Panc1 (cell line): ENCODE results near the gene PEAR1. TPM values are rescaled to one million over a fixed set of nuclear protein-coding genes. Genes with fewer than 3 reads are reported as not detected.

Experiments
- ATAC-seq: fragments of 200-7000 bp; cut with Tn5 transposase; 2 replicates; pipeline ENCODE4 v1.9.1; 2020; ENCODE audit warnings: mild to moderate bottlenecking, moderate library complexity
- BruUV-seq: library from RNA; stranded (reverse); fragments of 400-500 nt; replicated peaks from 2 replicates; lab custom pipeline; 2021; lab: Mats Ljungman, UMichigan
- CTCF ChIA-PET: fragments of 300-600 bp; sonication (Branson Sonifier 250); formaldehyde crosslinking; loops from one replicate; lab custom pipeline; 2022; ENCODE audit warnings: antibody characterized with exemption; lab: Charles Lee
- POLR2A ChIA-PET: fragments of 300-600 bp; sonication (Branson Sonifier 250); formaldehyde crosslinking; loops from one replicate; lab custom pipeline; 2022; ENCODE audit warnings: antibody characterized with exemption; lab: Charles Lee
- DNase-seq: peaks from one replicate; pipeline ENCODE4 v3.0.0-alpha.2; 2010; ENCODE audit warnings: low read depth, low spot score
- H3K27ac ChIP-seq: 2 replicates; pipeline ENCODE4 v1.5.1; 2011; ENCODE audit warnings: mild to moderate bottlenecking, low read length, inconsistent platforms
- H3K27me3 ChIP-seq: fragments of 200-500 bp; sonication (Bioruptor generic); 2 replicates; pipeline ENCODE4 v1.6.0; 2014; ENCODE audit warnings: low read length, inconsistent platforms; ENCODE audit not compliant: control insufficient read depth, insufficient read depth
- H3K36me3 ChIP-seq: fragments of 200-500 bp; sonication (Bioruptor generic); 2 replicates; pipeline ENCODE4 v1.5.1; 2014; ENCODE audit warnings: inconsistent platforms, mild to moderate bottlenecking, low read length, moderate library complexity; ENCODE audit not compliant: control insufficient read depth, insufficient read depth
- H3K4me1 ChIP-seq: 2 replicates; pipeline ENCODE4 v1.5.1; 2011; ENCODE audit warnings: inconsistent platforms, mild to moderate bottlenecking, low read length, moderate library complexity; ENCODE audit not compliant: control insufficient read depth, insufficient read depth
- H3K4me3 ChIP-seq, 2 experiments: 2 replicates each; pipeline ENCODE4 v1.5.1; 2011 to 2012; ENCODE audit warnings: low read depth in 2 of 2, low read length in 2 of 2, mild to moderate bottlenecking in 2 of 2, inconsistent platforms in 1 of 2, moderate library complexity in 1 of 2
- H3K9me3 ChIP-seq: fragments of 200-500 bp; sonication (Bioruptor generic); 2 replicates; pipeline ENCODE4 v1.5.1; 2014; ENCODE audit warnings: low read depth, mild to moderate bottlenecking, inconsistent platforms, low read length, moderate library complexity; ENCODE audit not compliant: control insufficient read depth, insufficient read depth
- POLR2AphosphoS5 ChIP-seq: IDR thresholded peaks from 2 replicates; pipeline ENCODE4 v1.6.1; 2012; ENCODE audit warnings: mild to moderate bottlenecking, low read depth, low read length, moderate library complexity
- SIN3A ChIP-seq: IDR thresholded peaks from 2 replicates; pipeline ENCODE4 v1.6.1; 2012; ENCODE audit warnings: low read depth, mild to moderate bottlenecking, low read length, moderate library complexity, borderline replicate concordance; ENCODE audit not compliant: insufficient read depth
- TCF7L2 ChIP-seq: IDR thresholded peaks from 2 replicates; pipeline ENCODE4 v1.6.1; 2011; ENCODE audit warnings: mild to moderate bottlenecking, low read depth, low read length, inconsistent platforms
- in situ Hi-C: cut with HindIII; loops from 2 replicates; pipeline ENCODE4 v1.10.0; 2016; ENCODE audit warnings: low sequenced_read_pairs, low pct_unique_long_range_greater_than_20kb
- intact Hi-C: fragments of 100-400 bp; cut with micrococcal nuclease; formaldehyde crosslinking; loops from one replicate; pipeline ENCODE4 v1.10.0; 2022; ENCODE audit not compliant: unreplicated experiment
- total RNA-seq: library from RNA; stranded (reverse); gene quantifications from one replicate; pipeline ENCODE4 v1.2.1, GENCODE V29; 2021; ENCODE audit not compliant: unreplicated experiment
- TF ChIP-seq, protein P1 (sequence below), 2 experiments: IDR thresholded peaks; 2 replicates each; pipeline ENCODE4 v1.6.1; 2011 to 2012; ENCODE audit warnings: low read depth in 2 of 2, control low read depth in 1 of 2, low read length in 1 of 2, mild to moderate bottlenecking in 1 of 2, moderate library complexity in 1 of 2; ENCODE audit not compliant: insufficient read depth in 1 of 2
- TF ChIP-seq, protein P2 (sequence below): fragments of 450-650 bp; IDR thresholded peaks from 2 replicates; pipeline ENCODE4 v1.5.1; 2017; ENCODE audit warnings: mild to moderate bottlenecking

Gene PEAR1
- total RNA-seq, 1 experiment from 2014 or later, result 16.1 TPM

DNA sequence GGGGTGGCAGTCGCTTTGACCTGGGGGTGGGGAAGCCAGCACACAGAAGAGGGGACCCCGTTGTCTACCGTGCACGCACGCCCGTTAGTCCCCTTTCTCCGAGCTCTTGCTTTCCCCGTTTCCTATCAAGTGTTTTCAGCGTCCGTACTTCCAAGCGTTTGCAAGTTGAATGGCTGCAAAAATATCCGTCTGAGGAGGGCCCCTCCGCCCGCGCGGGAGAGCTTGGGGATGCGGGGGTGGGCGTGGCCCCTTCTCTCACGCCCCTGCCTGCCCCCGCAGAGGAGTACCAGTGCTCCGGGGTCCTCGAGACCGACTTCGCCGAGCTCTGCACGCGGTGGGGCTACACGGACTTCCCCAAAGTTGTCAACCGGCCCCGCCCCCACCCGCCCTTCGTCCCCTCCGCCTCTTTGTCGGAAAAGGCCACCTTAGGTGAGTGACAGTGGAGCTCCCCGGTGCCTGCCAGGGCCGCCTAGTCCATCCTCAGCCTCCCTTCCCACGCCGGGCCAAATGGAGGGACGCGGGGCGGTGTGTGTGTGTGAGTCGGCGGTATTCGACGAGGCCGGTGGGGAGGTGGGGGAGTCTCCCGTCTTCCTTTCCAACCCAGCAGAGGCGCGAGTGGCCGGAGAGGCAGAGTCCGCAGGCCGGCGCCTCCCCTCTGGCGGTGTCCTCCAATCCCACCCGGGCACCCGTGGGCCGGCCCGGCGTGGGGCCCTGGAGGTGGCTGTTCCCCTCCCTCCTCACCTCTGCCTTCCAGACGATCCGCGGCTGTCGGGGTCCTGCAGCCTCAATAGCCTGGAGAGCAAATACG lies 30.4 kb downstream of the PEAR1 start:
- intact Hi-C loops (loop anchor here (10.0 kb wide), 1 partner anchor 69 kb away; the partner anchor contains the start of gene INSRR), in situ Hi-C loops (no loop called here)
- DNase-seq (no peak), ATAC-seq (no peak)
- H3K9me3 ChIP-seq, result no peaks in the 10 kb centered on the region
- TF ChIP-seq, protein P1, sequence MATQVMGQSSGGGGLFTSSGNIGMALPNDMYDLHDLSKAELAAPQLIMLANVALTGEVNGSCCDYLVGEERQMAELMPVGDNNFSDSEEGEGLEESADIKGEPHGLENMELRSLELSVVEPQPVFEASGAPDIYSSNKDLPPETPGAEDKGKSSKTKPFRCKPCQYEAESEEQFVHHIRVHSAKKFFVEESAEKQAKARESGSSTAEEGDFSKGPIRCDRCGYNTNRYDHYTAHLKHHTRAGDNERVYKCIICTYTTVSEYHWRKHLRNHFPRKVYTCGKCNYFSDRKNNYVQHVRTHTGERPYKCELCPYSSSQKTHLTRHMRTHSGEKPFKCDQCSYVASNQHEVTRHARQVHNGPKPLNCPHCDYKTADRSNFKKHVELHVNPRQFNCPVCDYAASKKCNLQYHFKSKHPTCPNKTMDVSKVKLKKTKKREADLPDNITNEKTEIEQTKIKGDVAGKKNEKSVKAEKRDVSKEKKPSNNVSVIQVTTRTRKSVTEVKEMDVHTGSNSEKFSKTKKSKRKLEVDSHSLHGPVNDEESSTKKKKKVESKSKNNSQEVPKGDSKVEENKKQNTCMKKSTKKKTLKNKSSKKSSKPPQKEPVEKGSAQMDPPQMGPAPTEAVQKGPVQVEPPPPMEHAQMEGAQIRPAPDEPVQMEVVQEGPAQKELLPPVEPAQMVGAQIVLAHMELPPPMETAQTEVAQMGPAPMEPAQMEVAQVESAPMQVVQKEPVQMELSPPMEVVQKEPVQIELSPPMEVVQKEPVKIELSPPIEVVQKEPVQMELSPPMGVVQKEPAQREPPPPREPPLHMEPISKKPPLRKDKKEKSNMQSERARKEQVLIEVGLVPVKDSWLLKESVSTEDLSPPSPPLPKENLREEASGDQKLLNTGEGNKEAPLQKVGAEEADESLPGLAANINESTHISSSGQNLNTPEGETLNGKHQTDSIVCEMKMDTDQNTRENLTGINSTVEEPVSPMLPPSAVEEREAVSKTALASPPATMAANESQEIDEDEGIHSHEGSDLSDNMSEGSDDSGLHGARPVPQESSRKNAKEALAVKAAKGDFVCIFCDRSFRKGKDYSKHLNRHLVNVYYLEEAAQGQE (IDR thresholded peaks at IDR 0.05; ENCODE audit: insufficient read depth in 1 of 2, low read depth in 2 of 2, low read length in 1 of 2), result no peak
- TF ChIP-seq SIN3A, result no peak
- H3K36me3 ChIP-seq, result no peaks in the 10 kb centered on the region
- ChIA-PET POLR2A (no interaction called here), CTCF (interaction anchor here (0.5 to 1.4 kb wide), 3 partner anchors 32 to 462 kb away, joined by 3 to 7 read pairs (median 5); no protein-coding TSS in a partner anchor)
- no peak overlapping the region for H3K27ac ChIP-seq
- no TSS peak for BruUV-seq
- H3K27me3 ChIP-seq, result no peaks in the 10 kb centered on the region
- no peak overlapping the region for H3K4me3 ChIP-seq
- peaks cover 6% of the 10 kb centered on the region; the same call in 1 of the 2 replicates for H3K4me1 ChIP-seq

GRCh38 chr1:156924478-156925153 lies 31.1 kb downstream of the PEAR1 start:
- intact Hi-C loops, result loop anchor here (10.0 kb wide), 1 partner anchor 70 kb away; the partner anchor contains the start of gene INSRR
- ATAC-seq, result no peak
- POLR2A ChIA-PET, result no interaction called here

More at GRCh38 chr1:156924478-156925153, 31.1 kb downstream of the PEAR1 start:
- no TSS peak for BruUV-seq
- DNase-seq, result no peak
- H3K36me3 ChIP-seq, result no peaks in the 10 kb centered on the region
- no peak overlapping the region for H3K27ac ChIP-seq
- CTCF ChIA-PET, result interaction anchor here (0.6 to 1.4 kb wide), 2 partner anchors 32 to 85 kb away, joined by 5 to 7 read pairs; no protein-coding TSS in a partner anchor
- H3K4me1 ChIP-seq, result peaks cover 6% of the 10 kb centered on the region; the same call in 1 of the 2 replicates
- H3K4me3 ChIP-seq, result no peak overlapping the region
- no peaks in the 10 kb centered on the region for H3K9me3 ChIP-seq
- in situ Hi-C loops, result no loop called here
- no peak for TF ChIP-seq SIN3A
- no peak for TF ChIP-seq TCF7L2
- TF ChIP-seq, protein P2, sequence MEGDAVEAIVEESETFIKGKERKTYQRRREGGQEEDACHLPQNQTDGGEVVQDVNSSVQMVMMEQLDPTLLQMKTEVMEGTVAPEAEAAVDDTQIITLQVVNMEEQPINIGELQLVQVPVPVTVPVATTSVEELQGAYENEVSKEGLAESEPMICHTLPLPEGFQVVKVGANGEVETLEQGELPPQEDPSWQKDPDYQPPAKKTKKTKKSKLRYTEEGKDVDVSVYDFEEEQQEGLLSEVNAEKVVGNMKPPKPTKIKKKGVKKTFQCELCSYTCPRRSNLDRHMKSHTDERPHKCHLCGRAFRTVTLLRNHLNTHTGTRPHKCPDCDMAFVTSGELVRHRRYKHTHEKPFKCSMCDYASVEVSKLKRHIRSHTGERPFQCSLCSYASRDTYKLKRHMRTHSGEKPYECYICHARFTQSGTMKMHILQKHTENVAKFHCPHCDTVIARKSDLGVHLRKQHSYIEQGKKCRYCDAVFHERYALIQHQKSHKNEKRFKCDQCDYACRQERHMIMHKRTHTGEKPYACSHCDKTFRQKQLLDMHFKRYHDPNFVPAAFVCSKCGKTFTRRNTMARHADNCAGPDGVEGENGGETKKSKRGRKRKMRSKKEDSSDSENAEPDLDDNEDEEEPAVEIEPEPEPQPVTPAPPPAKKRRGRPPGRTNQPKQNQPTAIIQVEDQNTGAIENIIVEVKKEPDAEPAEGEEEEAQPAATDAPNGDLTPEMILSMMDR, result no peak; the same call in 1 of the 2 replicates
- TF ChIP-seq, protein P1 (IDR thresholded peaks at IDR 0.05; ENCODE audit: insufficient read depth in 1 of 2, low read depth in 2 of 2, low read length in 1 of 2), result no peak
- no peak for TF ChIP-seq POLR2AphosphoS5
- H3K27me3 ChIP-seq, result no peaks in the 10 kb centered on the region
